ENCODE results near the gene DVL2. TPM values are rescaled to one million over a fixed set of nuclear protein-coding genes. Genes with fewer than 3 reads are reported as not detected.

The DVL2 gene
- total and polyA plus RNA-seq, 2 of the 13 experiments (the other 11 are each of a cell fraction or from before 2014, with no cell fraction given): 5.7 to 38.2 TPM

DNA sequence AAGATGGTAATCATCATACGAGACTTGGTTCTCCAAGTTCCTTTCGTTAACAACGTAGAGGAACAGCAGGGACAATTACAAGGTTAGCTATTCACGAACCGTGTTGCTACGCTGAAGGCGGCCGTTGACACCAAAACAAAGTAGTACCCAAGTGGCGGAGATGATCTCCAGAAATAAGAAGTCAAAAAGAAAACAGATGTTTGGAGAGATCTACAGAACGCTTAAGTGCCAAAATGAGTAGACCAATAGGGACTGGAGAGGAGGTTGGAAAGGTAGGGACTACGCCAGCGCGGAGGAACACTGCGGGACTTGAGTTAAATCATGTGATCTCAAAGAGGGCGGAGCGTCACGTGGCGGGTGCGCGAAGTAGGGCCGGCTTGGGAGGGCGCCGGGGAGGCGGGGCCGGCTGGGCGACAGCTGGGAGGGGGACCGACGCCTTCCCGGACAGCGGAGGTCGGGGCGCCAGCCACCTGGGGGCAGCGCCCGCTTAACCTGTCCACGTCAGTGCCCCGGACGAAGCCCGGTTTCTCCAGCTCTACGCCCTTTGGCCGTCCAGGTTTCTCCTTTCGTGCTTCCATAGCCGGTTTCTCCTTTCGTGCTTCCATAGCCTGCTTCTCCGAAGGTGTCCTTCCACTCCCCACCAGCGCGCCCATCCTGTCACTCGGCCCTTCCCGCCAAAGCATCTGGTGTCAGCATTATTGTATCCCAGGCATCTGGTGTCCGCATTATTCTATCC lies 8.6 kb upstream of the DVL2 start (continued):
- TF ChIP-seq ZNF646 (CRISPR knock-in tag; IDR thresholded peaks at IDR 0.05) (no peak), DNMT1 (CRISPR knock-in tag; IDR thresholded peaks at IDR 0.05) (no peak), ZNF790 (CRISPR knock-in tag; IDR thresholded peaks at IDR 0.05; ENCODE audit: borderline replicate concordance) (no peak), ZNF678 (CRISPR knock-in tag; IDR thresholded peaks at IDR 0.05) (no peak; the same call in 1 of the 2 replicates), KLF12 (CRISPR knock-in tag; IDR thresholded peaks at IDR 0.05; ENCODE audit: borderline replicate concordance) (peak; percentile 85; the same call in 1 of the 2 replicates), ATRX (CRISPR knock-in tag; IDR thresholded peaks at IDR 0.05; ENCODE audit: borderline replicate concordance) (no peak), NFRKB (IDR thresholded peaks at IDR 0.05) (no peak), ZNF580 (CRISPR knock-in tag; IDR thresholded peaks at IDR 0.05; ENCODE audit: borderline replicate concordance, low read depth) (0 out of 2 replicates have a peak, but pooled peaks have one; percentile 63), FUBP1 (CRISPR knock-in tag; IDR thresholded peaks at IDR 0.05; ENCODE audit: borderline replicate concordance) (peak; percentile 86; the same call in 1 of the 2 replicates), HMGXB4 (CRISPR knock-in tag; IDR thresholded peaks at IDR 0.05; ENCODE audit: borderline replicate concordance in 1 of 2, low read depth in 1 of 2) (peak; percentile 55 to 70; a peak in 2 of 4 replicates)
- TF ChIP-seq, protein P1, sequence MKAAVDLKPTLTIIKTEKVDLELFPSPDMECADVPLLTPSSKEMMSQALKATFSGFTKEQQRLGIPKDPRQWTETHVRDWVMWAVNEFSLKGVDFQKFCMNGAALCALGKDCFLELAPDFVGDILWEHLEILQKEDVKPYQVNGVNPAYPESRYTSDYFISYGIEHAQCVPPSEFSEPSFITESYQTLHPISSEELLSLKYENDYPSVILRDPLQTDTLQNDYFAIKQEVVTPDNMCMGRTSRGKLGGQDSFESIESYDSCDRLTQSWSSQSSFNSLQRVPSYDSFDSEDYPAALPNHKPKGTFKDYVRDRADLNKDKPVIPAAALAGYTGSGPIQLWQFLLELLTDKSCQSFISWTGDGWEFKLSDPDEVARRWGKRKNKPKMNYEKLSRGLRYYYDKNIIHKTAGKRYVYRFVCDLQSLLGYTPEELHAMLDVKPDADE (CRISPR knock-in tag; IDR thresholded peaks at IDR 0.05): no peak

Data from HepG2 (cell line).